ENCODE results near the gene RGL3.

The RGL3 gene

GRCh38 chr19:11404588-11405222 is 14.4 kb downstream of the RGL3 start:
- H3K4me3 ChIP-seq (ENCODE audit: low read length in 2 of 2), result no peak overlapping the region
- H3K4me1 ChIP-seq (ENCODE audit: control insufficient read depth in 2 of 2, insufficient read depth in 2 of 2, low read length in 2 of 2), result no peaks in the 10 kb centered on the region
- no peak overlapping the region for H3K9ac ChIP-seq (ENCODE audit: low read depth in 1 of 2, low read length in 2 of 2)
- H3K36me3 ChIP-seq (ENCODE audit: control insufficient read depth in 2 of 2, insufficient read depth in 2 of 2, low read length in 2 of 2), result no peaks in the 10 kb centered on the region
- no peaks in the 10 kb centered on the region for H3K27me3 ChIP-seq (ENCODE audit: control insufficient read depth in 2 of 2, insufficient read depth in 2 of 2, low read length in 2 of 2)
- no peak overlapping the region for H3K27ac ChIP-seq (ENCODE audit: low read depth in 2 of 2, low read length in 2 of 2)
- no peaks in the 10 kb centered on the region for H3K9me3 ChIP-seq (ENCODE audit: control insufficient read depth in 2 of 2, low read length in 2 of 2)

GRCh38 chr19:11401808-11402543 is 17.1 kb downstream of the RGL3 start:
- Histone ChIP-seq H3K9me3 (ENCODE audit: control insufficient read depth in 2 of 2, low read length in 2 of 2) (no peaks in the 10 kb centered on the region), H3K27me3 (ENCODE audit: control insufficient read depth in 2 of 2, insufficient read depth in 2 of 2, low read length in 2 of 2) (no peaks in the 10 kb centered on the region), H3K9ac (ENCODE audit: low read depth in 1 of 2, low read length in 2 of 2) (no peak overlapping the region), H3K36me3 (ENCODE audit: control insufficient read depth in 2 of 2, insufficient read depth in 2 of 2, low read length in 2 of 2) (no peaks in the 10 kb centered on the region), H3K4me1 (ENCODE audit: control insufficient read depth in 2 of 2, insufficient read depth in 2 of 2, low read length in 2 of 2) (no peaks in the 10 kb centered on the region), H3K4me3 (ENCODE audit: low read length in 2 of 2) (no peak overlapping the region), H3K27ac (ENCODE audit: low read depth in 2 of 2, low read length in 2 of 2) (no peak overlapping the region)

GRCh38 chr19:11400798-11401197 is 18.3 kb downstream of the RGL3 start:
- H3K36me3 ChIP-seq (ENCODE audit: control insufficient read depth in 2 of 2, insufficient read depth in 2 of 2, low read length in 2 of 2), result no peaks in the 10 kb centered on the region
- no peak overlapping the region for H3K27ac ChIP-seq (ENCODE audit: low read depth in 2 of 2, low read length in 2 of 2)
- no peak overlapping the region for H3K9ac ChIP-seq (ENCODE audit: low read depth in 1 of 2, low read length in 2 of 2)
- H3K9me3 ChIP-seq (ENCODE audit: control insufficient read depth in 2 of 2, low read length in 2 of 2), result no peaks in the 10 kb centered on the region
- H3K27me3 ChIP-seq (ENCODE audit: control insufficient read depth in 2 of 2, insufficient read depth in 2 of 2, low read length in 2 of 2), result no peaks in the 10 kb centered on the region
- H3K4me3 ChIP-seq (ENCODE audit: low read length in 2 of 2), result no peak overlapping the region
- H3K4me1 ChIP-seq (ENCODE audit: control insufficient read depth in 2 of 2, insufficient read depth in 2 of 2, low read length in 2 of 2), result no peaks in the 10 kb centered on the region

- Histone ChIP-seq H3K9ac (ENCODE audit: low read depth in 1 of 2, low read length in 2 of 2) (no peak overlapping the region), H3K36me3 (ENCODE audit: control insufficient read depth in 2 of 2, insufficient read depth in 2 of 2, low read length in 2 of 2) (no peaks in the 10 kb centered on the region), H3K4me1 (ENCODE audit: control insufficient read depth in 2 of 2, insufficient read depth in 2 of 2, low read length in 2 of 2) (no peaks in the 10 kb centered on the region), H3K4me3 (ENCODE audit: low read length in 2 of 2) (no peak overlapping the region), H3K27ac (ENCODE audit: low read depth in 2 of 2, low read length in 2 of 2) (no peak overlapping the region), H3K9me3 (ENCODE audit: control insufficient read depth in 2 of 2, low read length in 2 of 2) (no peaks in the 10 kb centered on the region), H3K27me3 (ENCODE audit: control insufficient read depth in 2 of 2, insufficient read depth in 2 of 2, low read length in 2 of 2) (no peaks in the 10 kb centered on the region)
Measured at GRCh38 chr19:11399667-11400066, 19.4 kb downstream of the RGL3 start.

GRCh38 chr19:11397089-11397610 is 22.0 kb downstream of the RGL3 start:
- Histone ChIP-seq H3K4me3 (ENCODE audit: low read length in 2 of 2) (no peak overlapping the region), H3K9ac (ENCODE audit: low read depth in 1 of 2, low read length in 2 of 2) (no peak overlapping the region)

GRCh38 chr19:11390933-11391680 is 28.0 kb downstream of the RGL3 start:
- H3K9ac ChIP-seq (ENCODE audit: low read depth in 1 of 2, low read length in 2 of 2), result no peak overlapping the region
- H3K9me3 ChIP-seq (ENCODE audit: control insufficient read depth in 2 of 2, low read length in 2 of 2), result no peaks in the 10 kb centered on the region
- H3K27ac ChIP-seq (ENCODE audit: low read depth in 2 of 2, low read length in 2 of 2), result no peak overlapping the region
- H3K4me3 ChIP-seq (ENCODE audit: low read length in 2 of 2), result no peak overlapping the region
- no peaks in the 10 kb centered on the region for H3K27me3 ChIP-seq (ENCODE audit: control insufficient read depth in 2 of 2, insufficient read depth in 2 of 2, low read length in 2 of 2)
- H3K4me1 ChIP-seq (ENCODE audit: control insufficient read depth in 2 of 2, insufficient read depth in 2 of 2, low read length in 2 of 2), result no peaks in the 10 kb centered on the region
- no peaks in the 10 kb centered on the region for H3K36me3 ChIP-seq (ENCODE audit: control insufficient read depth in 2 of 2, insufficient read depth in 2 of 2, low read length in 2 of 2)

More at GRCh38 chr19:11397089-11397610, 22.0 kb downstream of the RGL3 start:
- Histone ChIP-seq H3K27me3 (ENCODE audit: control insufficient read depth in 2 of 2, insufficient read depth in 2 of 2, low read length in 2 of 2) (no peaks in the 10 kb centered on the region), H3K9me3 (ENCODE audit: control insufficient read depth in 2 of 2, low read length in 2 of 2) (no peaks in the 10 kb centered on the region), H3K36me3 (ENCODE audit: control insufficient read depth in 2 of 2, insufficient read depth in 2 of 2, low read length in 2 of 2) (no peaks in the 10 kb centered on the region), H3K4me1 (ENCODE audit: control insufficient read depth in 2 of 2, insufficient read depth in 2 of 2, low read length in 2 of 2) (no peaks in the 10 kb centered on the region), H3K27ac (ENCODE audit: low read depth in 2 of 2, low read length in 2 of 2) (no peak overlapping the region)

GRCh38 chr19:11390359-11390758 is 28.8 kb downstream of the RGL3 start:
- no peak overlapping the region for H3K27ac ChIP-seq (ENCODE audit: low read depth in 2 of 2, low read length in 2 of 2)
- H3K4me3 ChIP-seq (ENCODE audit: low read length in 2 of 2), result no peak overlapping the region
- no peak overlapping the region for H3K9ac ChIP-seq (ENCODE audit: low read depth in 1 of 2, low read length in 2 of 2)
- H3K9me3 ChIP-seq (ENCODE audit: control insufficient read depth in 2 of 2, low read length in 2 of 2), result no peaks in the 10 kb centered on the region
- no peaks in the 10 kb centered on the region for H3K36me3 ChIP-seq (ENCODE audit: control insufficient read depth in 2 of 2, insufficient read depth in 2 of 2, low read length in 2 of 2)
- no peaks in the 10 kb centered on the region for H3K4me1 ChIP-seq (ENCODE audit: control insufficient read depth in 2 of 2, insufficient read depth in 2 of 2, low read length in 2 of 2)
- no peaks in the 10 kb centered on the region for H3K27me3 ChIP-seq (ENCODE audit: control insufficient read depth in 2 of 2, insufficient read depth in 2 of 2, low read length in 2 of 2)

- no peak overlapping the region for H3K9ac ChIP-seq (ENCODE audit: low read depth in 1 of 2, low read length in 2 of 2)
- H3K27me3 ChIP-seq (ENCODE audit: control insufficient read depth in 2 of 2, insufficient read depth in 2 of 2, low read length in 2 of 2), result no peaks in the 10 kb centered on the region
- H3K4me3 ChIP-seq (ENCODE audit: low read length in 2 of 2), result no peak overlapping the region
- H3K27ac ChIP-seq (ENCODE audit: low read depth in 2 of 2, low read length in 2 of 2), result no peak overlapping the region
- no peaks in the 10 kb centered on the region for H3K9me3 ChIP-seq (ENCODE audit: control insufficient read depth in 2 of 2, low read length in 2 of 2)
- peaks cover 5 to 12% of the 10 kb centered on the region in 2 donors for H3K4me1 ChIP-seq (ENCODE audit: control insufficient read depth in 2 of 2, insufficient read depth in 2 of 2, low read length in 2 of 2)
- no peaks in the 10 kb centered on the region for H3K36me3 ChIP-seq (ENCODE audit: control insufficient read depth in 2 of 2, insufficient read depth in 2 of 2, low read length in 2 of 2)
Measured at GRCh38 chr19:11387162-11388034, 31.7 kb downstream of the RGL3 start.

GRCh38 chr19:11384778-11385129 is 34.4 kb downstream of the RGL3 start:
- Histone ChIP-seq H3K4me3 (ENCODE audit: low read length in 2 of 2) (no peak overlapping the region), H3K36me3 (ENCODE audit: control insufficient read depth in 2 of 2, insufficient read depth in 2 of 2, low read length in 2 of 2) (no peaks in the 10 kb centered on the region), H3K27ac (ENCODE audit: low read depth in 2 of 2, low read length in 2 of 2) (no peak overlapping the region), H3K4me1 (ENCODE audit: control insufficient read depth in 2 of 2, insufficient read depth in 2 of 2, low read length in 2 of 2) (peaks cover 19 to 28% of the 10 kb centered on the region in 2 donors), H3K9ac (ENCODE audit: low read depth in 1 of 2, low read length in 2 of 2) (no peak overlapping the region), H3K27me3 (ENCODE audit: control insufficient read depth in 2 of 2, insufficient read depth in 2 of 2, low read length in 2 of 2) (peaks cover 0 to 3% of the 10 kb centered on the region in 2 donors), H3K9me3 (ENCODE audit: control insufficient read depth in 2 of 2, low read length in 2 of 2) (no peaks in the 10 kb centered on the region)

Data from mucosa of rectum (tissue), 2 donors.